Measurements from ENCODE around the gene EGFLAM.

- TF ChIP-seq CTCF (IDR thresholded peaks at IDR 0.05; ENCODE audit: insufficient read depth, low read length, poor library complexity, severe bottlenecking) (no peak), EZH2phosphoT487 (conservative IDR thresholded peaks at IDR 0.05; ENCODE audit: low read length) (no peak)
Observed at GRCh38 chr5:38472541-38472940, 214.2 kb downstream of the EGFLAM start.
